ENCODE data around the gene GREB1.

Gene GREB1

DNA sequence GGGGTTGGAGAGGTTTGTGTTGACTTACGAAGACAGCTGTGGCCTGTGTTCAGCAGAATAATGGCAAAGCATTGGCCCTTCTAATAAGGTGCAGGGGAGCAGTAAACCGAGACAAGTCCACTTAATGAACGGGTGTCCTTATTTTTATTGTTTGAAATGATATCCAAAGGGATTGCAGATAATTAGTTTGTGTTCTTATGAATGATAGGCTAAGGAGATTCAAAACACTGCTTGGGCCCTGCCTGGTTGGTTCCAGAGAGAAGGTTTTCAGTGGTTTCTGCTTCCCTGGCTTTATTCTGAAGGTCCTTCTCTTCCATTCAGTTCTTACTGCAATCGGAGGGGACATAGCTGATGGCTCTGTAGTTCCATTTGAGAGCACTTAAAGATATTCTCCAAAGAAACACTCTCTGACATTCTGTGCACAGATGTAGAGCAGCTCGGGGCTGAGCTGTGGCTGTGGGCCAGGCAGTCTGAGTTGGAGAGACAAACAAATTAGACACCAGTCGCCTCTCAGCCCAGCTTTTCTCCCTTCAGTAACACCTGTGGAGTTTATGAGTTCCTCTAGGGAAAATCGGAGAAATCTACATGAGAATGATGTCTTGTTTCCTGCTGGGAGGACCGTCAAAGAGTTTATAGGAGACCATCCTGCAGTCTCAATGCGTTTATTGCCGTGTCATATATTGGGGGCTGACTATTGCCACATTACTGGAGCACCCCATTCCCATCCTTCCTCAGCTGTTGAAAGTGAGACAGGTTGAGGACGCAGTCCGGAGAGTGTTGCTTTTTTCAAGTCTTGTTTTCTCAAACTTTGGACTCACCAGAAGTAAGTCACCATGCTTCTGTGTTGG, 6.5 kb downstream of the GREB1 start:
- DNase-seq (ENCODE audit: low read depth in 2 of 2), result no peak

DNA sequence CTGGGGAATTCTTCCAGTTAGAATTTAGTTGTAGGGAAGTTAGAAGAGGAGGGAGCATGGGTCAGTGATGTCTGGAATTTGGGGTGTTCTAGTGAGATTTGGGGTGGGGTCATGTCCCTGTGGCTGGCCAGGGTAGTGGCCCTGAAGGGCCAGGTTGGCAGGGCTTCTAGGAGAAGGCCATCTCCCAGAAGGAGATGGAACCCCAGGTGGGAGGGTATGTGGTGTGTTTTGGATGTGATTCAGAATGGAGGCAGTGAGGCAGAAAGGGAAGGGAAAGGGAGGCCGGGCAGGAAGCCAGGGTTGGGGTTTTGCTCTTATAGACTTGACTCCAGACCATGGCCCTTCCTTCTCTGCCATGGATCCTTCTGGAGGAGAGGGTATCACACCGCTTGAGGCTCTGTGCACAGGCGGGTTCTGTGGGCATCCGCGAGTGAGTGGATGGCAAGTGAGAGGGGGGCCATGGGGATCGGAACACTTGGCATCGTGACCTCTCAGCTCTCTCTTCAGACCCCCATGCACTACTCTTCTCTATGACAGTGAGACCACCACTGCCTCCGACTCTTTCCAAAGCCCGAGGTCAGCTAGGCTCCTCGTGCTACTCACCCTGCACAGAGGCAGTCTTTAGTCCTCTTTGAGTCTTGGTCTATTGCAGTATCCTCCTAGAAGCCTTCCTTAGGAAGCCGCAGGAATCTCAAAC, 7.3 kb downstream of the GREB1 start:
- no peak for DNase-seq (ENCODE audit: low read depth in 2 of 2)

DNA sequence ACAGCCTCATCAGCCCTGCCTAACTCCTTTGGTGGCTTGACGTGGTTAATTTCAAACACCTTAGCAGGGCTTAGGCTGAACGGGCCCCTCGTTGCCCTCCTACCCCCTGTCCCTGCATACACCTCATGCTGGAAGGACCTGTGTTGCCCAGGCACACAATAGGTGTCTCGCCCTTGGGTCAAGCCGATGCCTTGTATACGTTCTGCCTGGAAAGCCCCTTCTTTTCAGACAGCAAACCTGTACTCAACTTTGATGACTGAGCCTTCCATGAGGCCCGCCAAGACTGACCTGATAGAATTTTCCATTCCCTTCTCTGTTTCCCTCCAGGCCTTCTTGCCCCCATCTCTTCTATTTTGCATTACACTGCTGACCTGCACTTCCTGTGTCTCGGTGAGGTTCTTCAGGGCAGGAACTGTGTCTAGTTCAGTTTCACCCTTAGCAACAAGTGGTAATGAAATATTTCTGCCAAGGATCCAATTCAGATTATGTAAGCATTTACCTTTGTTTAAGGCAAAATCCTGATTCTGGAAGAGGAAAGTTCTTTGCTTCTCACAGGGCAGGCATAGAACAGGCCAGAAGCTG, 7.9 kb downstream of the GREB1 start:
- DNase-seq (ENCODE audit: low read depth in 2 of 2), result no peak

DNA sequence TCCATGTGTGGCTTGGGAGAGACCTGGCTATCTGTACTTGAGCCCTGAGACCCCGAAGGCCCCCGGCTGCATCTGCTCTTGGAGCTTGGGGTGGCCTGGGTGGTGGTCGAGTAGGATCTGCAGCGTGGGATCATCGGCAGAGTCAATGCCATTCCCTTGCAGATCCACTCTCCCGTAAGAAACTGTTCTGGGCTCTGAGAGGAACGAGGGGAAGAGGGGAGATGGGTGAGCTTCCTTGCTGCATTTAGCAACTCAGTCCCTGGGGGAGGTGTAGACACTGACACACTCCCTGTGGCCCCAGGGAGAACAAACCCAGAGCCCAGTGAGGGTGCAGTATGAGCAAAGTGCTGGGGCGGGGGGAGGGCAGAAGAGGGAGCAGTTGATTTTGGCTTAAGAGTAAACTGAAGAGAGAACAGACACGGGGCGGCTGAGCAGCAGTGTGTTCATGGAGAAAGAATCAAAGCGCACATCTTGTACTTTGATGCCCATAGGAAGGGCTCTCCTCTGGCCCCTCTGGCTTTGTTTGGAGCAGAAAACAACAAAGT, 8.5 kb downstream of the GREB1 start:
- no peak for DNase-seq (ENCODE audit: low read depth in 2 of 2)

DNA sequence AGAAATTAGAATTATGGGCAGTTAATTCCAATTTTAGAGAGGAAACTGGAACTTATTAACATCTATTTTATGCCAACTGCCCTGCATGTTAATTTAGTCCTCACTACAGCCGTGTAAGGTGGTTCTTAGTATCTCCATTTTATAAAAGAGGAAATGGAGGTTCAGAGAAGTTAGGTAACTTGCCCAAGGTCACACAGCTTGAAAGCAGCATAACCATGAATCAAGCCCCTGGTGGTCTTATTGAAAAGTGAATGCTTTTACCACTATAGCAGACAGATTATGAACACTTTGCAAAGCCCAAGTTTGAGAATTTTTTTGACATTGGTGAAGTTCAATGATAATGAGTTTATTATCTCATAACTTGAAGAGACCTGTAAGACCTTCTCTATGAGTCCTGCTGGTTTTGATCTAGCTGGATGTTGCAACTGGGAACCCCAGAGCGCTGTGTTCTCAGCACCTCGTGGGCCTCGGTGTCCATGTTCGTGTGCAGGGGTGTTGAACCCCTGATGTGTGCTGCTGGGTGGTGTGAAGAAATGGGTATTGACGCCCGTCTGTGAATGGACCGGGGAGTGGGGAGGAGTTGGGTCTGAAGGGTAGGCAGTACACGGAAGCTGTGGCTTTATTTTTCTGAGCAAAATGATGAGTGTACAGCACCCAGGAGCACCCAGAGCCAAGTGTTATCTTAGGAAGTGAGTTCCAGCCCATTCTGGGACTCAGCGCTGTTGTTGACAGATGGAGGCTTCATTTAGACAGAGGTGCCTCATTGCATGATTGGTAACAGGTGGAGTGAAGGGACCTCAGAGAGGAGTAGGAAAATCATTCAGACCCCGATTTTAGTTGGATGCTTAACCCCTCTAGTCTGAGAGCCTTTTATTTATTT, 9.7 kb downstream of the GREB1 start:
- DNase-seq (ENCODE audit: low read depth in 2 of 2), result no peak

DNA sequence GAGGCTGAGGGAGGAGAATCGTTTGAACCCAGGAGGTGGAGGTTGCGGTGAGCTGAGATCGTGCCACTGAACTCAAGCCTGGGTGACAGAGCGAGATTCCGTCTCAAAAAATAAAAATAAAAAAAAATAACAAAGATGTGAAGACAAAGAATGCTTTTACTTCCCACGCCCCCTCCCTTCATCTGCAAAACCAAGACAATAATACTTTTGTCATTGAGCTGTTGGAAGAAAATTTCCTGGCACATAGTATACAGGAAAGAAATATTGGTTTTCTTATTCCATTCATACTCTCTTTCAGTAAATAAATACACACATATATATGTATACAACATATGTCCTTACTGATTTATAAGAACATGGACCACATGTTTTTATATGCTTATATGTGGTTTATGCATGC, 12.2 kb downstream of the GREB1 start:
- no peak for DNase-seq (ENCODE audit: low read depth in 2 of 2)

DNA sequence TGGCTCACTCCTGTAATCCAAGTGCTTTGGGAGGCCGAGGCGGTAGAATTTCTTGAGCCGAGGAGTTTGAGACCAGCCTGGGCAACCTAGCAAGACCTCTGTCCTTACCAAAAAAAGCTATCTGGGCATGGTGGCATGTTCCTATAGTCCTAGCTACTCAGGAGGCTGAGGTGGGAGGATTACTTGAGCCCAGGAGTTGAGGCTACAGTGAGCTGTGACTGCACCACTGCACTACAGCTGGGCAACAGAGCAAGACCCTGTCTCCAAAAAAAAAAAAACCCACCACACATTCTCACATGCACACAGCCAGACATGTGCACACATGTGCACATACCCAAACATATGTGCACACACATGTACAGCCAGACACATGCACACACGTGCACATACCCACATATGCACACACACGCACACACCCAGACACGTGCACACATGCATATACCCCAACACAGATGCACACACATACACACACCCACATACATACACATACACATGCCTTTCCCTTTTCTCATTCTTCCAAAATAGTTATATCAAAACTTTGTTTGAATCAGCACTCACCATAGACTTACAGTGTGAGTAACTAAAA, 14.2 kb downstream of the GREB1 start:
- DNase-seq (ENCODE audit: low read depth in 2 of 2), result no peak

DNA sequence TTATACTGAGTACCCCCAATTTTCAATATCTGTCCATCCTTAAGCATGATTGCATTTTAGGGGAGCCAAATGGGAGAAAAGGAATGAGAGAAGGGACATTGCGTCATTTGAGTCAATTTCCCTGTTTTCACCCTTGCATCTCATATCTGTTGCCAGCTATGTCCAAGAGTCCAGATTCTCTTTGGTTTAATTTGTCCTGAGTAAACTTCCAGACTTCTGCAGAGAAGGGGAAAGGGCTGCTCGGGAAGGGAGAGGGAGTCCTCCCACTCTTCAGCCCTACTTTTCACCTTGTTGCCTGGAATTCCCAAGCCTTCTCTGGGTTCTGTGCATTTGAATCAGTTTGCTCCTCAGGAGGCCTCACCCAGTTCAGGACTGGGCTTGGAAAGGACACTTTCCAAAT, 16.5 kb downstream of the GREB1 start:
- DNase-seq (ENCODE audit: low read depth in 2 of 2), result no peak

DNA sequence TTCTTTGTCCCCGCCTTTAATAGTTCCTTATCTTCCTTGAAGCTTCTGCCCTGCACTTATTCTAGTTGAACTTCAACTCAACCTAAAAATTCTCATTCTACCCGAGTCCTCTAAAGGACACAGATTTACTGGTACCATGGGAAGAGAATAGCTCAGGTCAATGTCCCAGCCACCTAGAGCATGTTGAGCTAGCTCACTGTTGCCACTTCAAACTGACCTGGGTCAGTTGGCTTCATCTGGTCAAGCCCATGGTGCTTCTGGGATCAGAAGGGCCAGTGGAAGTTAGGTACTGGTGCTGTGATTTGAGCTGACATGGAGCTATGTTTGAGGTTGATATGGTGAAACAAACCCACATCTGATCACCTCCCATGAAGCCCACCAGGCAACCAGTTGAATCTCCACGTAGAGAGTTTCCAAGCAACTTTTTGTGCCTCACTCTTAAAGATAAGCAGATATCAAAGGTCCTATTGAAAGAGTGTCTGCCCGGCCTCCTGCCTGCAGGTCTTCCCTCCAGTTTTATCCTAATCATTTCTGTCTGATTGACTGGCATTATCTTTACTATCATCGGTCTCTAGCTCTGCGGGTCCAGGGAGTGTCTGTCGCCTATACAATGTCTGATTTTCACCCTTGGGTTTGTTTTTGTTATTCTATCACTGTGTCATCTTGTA, 17.2 kb downstream of the GREB1 start:
- no peak for DNase-seq (ENCODE audit: low read depth in 2 of 2)

DNA sequence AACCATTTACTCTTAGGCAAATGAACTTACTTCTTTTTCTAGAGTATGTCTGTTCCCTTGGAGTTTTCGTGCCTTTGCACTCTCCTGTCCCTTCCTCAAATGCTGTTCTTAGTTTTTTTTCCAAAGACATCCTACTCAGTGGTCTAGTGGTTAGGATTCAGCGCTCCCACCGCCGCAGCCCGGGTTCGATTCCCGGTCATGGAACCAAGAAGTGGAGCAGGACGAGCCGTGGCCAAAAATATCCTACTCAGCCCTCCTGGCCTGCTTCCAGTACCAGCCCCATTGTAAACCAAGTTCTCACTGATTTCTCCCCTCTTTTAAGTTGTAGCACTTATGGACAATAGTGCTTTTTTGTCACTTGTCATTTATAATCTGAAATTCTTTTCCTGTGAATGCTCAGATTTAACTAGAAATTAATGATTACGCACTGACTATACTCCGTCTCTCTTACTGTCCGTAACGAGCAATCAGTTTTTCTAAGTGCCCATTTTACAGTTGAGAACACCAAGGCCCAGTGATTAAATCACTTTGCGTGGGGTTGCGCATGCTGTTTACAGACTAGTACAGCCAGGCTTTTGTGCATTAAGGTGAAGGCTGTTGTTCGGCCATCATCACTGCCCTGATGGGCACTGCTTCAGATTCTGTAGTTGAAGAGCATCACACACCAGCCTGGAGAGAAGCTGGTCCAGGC, 17.9 kb downstream of the GREB1 start:
- no peak for DNase-seq (ENCODE audit: low read depth in 2 of 2)

DNA sequence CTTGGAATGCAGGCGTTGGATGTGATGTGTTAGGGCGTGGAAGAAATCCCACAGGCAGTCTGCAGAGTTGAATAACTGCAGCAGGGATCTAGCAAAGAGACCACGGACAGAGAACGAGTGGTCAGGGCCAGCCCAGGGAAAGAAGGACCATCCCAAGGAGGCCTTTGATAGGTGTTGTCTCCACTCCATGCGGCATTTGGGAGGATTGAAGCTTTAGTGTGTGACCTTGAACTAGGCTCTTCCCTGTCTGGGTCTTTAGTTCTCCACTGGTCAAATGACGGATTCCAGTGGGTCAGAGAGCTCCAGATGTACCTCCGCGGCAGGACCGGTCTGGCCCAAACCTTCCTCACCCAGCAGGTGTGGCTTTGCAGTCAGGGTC, 18.4 kb downstream of the GREB1 start:
- no peak for DNase-seq (ENCODE audit: low read depth in 2 of 2)

DNA sequence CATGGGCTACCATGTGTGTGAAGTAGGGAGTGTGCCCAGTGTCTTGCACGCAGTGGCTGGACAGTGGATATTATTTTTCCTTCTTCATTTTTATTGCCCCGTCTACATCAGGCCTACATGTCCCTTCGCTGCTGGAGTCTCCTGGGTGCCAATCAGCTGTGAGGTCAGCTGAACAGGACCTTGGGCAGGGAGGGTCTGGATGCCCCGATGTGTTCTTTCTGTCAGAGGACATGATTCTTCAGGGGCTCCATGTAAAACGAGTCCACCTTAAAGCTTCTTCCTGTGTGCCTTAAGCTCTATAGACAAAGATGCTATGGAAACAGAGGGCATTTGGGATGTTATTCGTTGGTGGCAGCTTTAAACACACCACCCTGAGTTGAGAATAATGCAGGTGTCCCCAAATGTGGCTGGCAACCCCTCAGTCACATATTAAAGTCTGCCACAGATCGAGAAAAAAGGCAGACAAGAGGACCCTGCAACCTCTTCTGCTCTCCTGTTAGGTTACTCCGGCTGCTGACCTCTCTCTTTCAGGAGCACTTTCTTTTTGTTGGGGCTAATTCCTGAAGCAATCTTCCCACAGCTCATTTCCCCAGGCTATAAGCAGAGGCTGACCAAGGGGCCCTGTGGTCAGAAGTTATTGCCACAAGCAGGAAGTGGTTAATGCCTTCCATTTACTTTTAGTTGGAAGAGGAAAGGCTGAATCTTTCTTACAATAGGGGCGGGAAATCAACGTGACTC, 20.0 kb downstream of the GREB1 start:
- DNase-seq (ENCODE audit: low read depth in 2 of 2), result no peak

DNA sequence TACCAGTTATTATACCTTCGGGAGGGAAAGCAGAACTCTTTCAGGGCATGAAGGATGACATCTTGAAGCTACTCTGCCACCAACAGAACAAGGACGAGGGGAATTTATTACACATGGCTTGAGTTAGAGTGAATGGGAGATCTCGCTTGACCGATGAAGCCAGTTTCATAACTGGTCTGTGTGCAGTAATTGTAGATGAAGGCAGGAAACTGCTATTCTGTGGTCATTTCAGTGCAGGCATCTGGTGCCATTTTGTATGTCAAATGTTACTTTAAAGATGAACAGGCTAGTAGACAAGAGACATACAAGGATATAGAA, 20.5 kb downstream of the GREB1 start:
- DNase-seq (ENCODE audit: low read depth in 2 of 2), result no peak

DNA sequence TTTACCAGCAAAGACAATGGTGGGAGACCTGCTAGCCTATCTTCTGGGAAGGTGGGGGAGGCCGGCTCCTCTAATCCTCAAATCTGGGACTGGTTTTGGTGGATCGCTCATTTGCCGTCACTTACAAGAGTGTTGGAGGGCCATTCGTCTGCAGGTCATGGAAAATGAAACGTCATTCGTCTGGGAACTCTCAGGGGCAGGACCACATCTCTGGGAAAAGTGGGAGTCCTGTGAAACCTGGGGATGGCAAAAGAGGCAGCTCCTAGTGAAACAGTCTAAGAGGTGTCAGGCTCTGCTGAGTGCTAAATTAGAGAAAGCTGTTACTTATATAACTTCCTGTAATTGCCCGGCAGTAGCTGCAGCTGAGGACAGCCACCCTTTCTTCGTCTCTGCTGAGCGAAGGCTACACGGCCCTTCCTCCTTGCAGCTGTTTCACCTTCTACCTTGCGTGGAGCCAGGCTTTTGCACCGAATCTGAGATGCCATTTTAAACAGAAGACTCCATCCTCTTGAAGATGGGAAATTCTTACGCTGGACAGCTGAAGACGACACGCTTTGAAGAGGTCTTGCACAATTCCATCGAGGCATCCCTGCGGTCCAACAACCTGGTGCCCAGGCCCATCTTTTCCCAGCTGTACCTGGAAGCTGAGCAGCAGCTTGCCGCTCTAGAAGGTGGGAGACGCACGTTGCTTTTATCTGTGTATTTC, 22.4 kb downstream of the GREB1 start:
- DNase-seq (ENCODE audit: low read depth in 2 of 2), result no peak

DNA sequence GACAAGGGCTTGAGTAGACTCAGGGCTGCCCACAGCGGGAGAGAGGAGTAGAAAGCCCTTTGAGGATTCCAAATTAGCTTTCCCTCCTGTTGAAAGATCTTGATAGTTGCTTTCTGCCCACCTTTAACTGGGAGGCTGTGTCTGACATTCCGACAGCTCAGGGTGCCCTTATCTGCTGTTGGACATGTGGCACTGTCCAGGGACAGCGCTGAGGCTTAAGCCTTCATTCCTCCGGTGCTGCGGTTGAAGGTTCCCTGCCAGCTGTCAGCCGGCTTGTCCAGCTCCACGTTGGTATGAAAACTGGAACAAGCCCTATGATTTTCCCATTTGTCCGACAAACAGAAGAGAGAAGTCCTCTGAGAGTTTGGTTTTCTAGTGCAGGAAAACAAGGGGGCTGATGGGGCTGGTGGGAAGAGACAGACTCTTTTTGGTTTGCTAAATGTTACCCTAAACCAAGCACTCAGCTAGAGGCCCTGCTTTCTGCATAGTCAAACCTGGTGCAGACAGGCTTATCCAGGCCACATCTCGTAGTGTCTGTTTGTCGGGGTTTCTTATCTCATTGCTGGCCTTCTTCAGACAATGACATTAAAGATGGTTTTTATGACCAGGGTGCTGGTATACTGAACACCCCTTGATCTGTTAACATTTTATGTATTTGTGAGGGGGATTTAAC, 24.5 kb downstream of the GREB1 start:
- DNase-seq (ENCODE audit: low read depth in 2 of 2), result no peak

DNA sequence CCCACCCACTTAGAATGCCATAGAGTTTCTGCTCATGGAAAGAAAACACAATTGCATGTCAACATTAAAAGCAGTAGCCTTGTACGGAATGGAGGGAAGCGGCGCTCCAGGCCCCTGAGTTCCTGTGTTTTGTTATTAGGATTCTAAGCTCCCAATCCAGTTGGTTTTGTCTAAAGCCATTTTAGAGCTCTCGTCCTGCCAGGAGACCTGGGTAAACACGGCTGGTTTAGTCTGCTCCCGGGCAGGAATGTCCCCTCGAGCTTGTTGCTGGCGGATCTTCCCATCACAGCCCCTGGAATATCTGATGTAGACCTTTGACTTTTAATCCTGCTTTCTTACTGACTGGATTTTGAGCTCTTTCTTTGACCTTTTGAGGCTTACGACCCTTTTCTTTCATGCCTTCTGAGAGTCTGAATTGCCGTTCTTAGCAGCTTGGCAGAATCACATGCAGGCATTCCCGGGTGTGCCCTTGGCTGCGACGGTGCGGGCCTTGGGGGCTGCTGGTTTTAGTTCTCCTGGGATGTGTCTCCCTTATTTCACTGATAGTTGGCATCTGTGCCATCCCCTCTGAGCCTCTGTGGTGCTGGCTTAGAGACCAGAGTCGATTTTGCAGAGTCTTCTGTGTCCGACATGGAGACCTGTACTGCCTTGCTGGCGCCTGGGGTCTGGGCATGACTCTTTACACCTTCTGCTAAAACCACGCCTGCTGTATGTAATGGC, 25.4 kb downstream of the GREB1 start:
- no peak for DNase-seq (ENCODE audit: low read depth in 2 of 2)

DNA sequence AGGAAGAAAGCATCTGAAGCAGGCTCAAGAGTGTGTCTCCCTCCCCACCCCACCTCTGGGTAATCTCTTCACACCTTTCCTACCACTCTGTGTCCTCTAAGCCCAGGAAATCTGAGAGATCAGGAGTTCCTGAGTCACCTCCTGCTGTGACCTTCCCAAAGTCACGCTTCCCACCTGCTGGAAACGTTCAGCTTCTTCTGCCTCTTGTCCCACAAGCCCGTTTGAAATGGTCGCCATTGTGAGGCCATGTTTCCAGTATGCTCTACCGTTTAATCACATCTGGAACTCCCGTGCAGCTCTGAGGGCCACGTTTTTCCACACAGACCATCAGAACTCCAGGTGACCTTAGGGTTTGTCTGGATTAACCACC, 25.9 kb downstream of the GREB1 start:
- DNase-seq (ENCODE audit: low read depth in 2 of 2), result no peak

DNA sequence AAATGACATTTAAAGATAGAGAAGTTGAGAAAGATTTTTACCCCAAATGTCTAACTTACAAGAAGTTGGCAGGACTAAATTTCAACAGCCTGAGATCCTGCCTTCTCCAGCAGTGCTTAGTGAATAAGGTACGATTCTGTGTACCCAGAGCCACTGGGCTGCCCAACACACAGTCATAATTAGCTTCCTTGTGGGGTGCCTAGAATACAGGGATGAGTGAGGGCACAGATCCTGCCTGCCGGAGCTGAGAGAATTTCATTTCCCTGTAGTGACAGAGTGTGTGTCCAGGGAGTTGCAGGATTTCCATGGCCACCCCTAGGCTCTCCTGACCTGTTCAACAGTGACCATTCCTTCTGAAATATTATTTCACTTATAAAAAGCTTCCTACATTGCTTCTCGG, 27.0 kb downstream of the GREB1 start:
- DNase-seq (ENCODE audit: low read depth in 2 of 2), result no peak

Data from stimulated activated CD8-positive, alpha-beta memory T cell treated with anti-CD3 and anti-CD28 coated beads, Interleukin-2, amount 100 ng/mL, for 48 hours (primary cell).